Esophagus muscularis mucosa (tissue), 4 donors: ENCODE data around the gene INPP4B.

Source experiments
- EP300 ChIP-seq: sonication (generic); formaldehyde crosslinking; IDR thresholded peaks from one replicate; pipeline ENCODE4 v1.6.1; 2017; ENCODE audit warnings: antibody characterized with exemption
- POLR2AphosphoS5 ChIP-seq, 2 donors: sonication (generic); formaldehyde crosslinking; IDR thresholded peaks; one replicate each; pipeline ENCODE4 v1.6.1; 2017; ENCODE audit warnings: antibody characterized with exemption in 2 of 2
- TF ChIP-seq, protein P1 (sequence below), 3 experiments: fragments of 200-600 bp in 2 of 3; fragments of 450-650 bp in 1 of 3; sonication (generic) in 2 of 3; IDR thresholded peaks; one replicate each; pipeline ENCODE4 v1.5.1; 2017 to 2019; ENCODE audit warnings: antibody characterized with exemption in 3 of 3, mild to moderate bottlenecking in 2 of 3, moderate library complexity in 1 of 3

DNA sequence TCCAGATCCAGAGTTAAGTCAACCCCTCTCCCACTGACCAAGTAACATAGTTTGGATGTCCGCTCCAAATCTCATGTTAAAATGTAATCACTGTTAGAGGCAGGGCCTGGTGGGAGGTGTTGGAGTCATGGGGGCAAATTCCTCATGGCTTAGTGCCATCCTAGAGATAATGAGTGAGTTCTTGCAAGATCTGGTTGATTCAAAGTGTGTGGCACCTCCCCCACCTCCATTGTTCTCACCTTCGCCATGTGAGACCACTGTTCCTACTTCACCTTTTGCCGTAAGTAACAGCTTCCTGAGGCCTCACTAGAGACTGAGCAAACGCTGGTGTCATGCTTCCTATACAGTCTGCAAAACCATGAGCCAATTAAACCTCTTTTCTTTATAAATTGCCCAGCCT lies 548.8 kb downstream of the INPP4B start:
- no peak for TF ChIP-seq POLR2AphosphoS5 (IDR thresholded peaks at IDR 0.05)
- TF ChIP-seq, protein P1, sequence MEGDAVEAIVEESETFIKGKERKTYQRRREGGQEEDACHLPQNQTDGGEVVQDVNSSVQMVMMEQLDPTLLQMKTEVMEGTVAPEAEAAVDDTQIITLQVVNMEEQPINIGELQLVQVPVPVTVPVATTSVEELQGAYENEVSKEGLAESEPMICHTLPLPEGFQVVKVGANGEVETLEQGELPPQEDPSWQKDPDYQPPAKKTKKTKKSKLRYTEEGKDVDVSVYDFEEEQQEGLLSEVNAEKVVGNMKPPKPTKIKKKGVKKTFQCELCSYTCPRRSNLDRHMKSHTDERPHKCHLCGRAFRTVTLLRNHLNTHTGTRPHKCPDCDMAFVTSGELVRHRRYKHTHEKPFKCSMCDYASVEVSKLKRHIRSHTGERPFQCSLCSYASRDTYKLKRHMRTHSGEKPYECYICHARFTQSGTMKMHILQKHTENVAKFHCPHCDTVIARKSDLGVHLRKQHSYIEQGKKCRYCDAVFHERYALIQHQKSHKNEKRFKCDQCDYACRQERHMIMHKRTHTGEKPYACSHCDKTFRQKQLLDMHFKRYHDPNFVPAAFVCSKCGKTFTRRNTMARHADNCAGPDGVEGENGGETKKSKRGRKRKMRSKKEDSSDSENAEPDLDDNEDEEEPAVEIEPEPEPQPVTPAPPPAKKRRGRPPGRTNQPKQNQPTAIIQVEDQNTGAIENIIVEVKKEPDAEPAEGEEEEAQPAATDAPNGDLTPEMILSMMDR (IDR thresholded peaks at IDR 0.05) = no peak
- TF ChIP-seq EP300 = no peak
